Activated naive CD4-positive, alpha-beta T cell treated with anti-CD3 and anti-CD28 coated beads for 36 hours (primary cell): Measurements from ENCODE around the gene EPHA4. TPM values are rescaled to one million over a fixed set of nuclear protein-coding genes. Genes with fewer than 3 reads are reported as not detected.

ENCODE experiments used
- CTCF ChIA-PET: fragments of 350-600 bp; sonication (Branson Sonifier 250); formaldehyde crosslinking; loops from one replicate; lab custom pipeline; 2021; ENCODE audit warnings: antibody characterized with exemption; lab: Charles Lee
- DNase-seq: peaks from one replicate; pipeline ENCODE4 v3.0.0-alpha.2; 2020
- H3K27ac Mint-ChIP-seq: one replicate; pipeline ENCODE4 v1.8.0; 2021; ENCODE audit warnings: mild to moderate bottlenecking, mixed read lengths
- H3K27me3 Mint-ChIP-seq: one replicate; pipeline ENCODE4 v1.8.0; 2021; ENCODE audit warnings: low read depth, mixed read lengths
- H3K36me3 Mint-ChIP-seq: one replicate; pipeline ENCODE4 v1.8.0; 2021; ENCODE audit warnings: low read depth, mixed read lengths
- H3K4me1 Mint-ChIP-seq: one replicate; pipeline ENCODE4 v1.8.0; 2021; ENCODE audit warnings: low read depth, mixed read lengths
- H3K4me3 Mint-ChIP-seq: one replicate; pipeline ENCODE4 v1.8.0; 2021; ENCODE audit warnings: mild to moderate bottlenecking, moderate library complexity, mixed read lengths
- H3K9me3 Mint-ChIP-seq: one replicate; pipeline ENCODE4 v1.8.0; 2021; ENCODE audit warnings: mixed read lengths
- intact Hi-C: fragments of 100-400 bp; cut with micrococcal nuclease; formaldehyde crosslinking; loops from one replicate; pipeline ENCODE4 v1.15.1; 2023
- total RNA-seq, 2 experiments: library from RNA; stranded (reverse); gene quantifications; one replicate each; pipeline ENCODE4 v1.2.3, GENCODE V29; 2021

The EPHA4 gene
- total RNA-seq, 2 experiments from 2014 or later: 1.3 to 3.0 TPM

GRCh38 chr2:221570321-221570935 is 1.7 kb downstream of the EPHA4 start:
- intact Hi-C loops: loop anchor here (2.0 to 10.0 kb wide), 7 partner anchors 40 to 466 kb away; no protein-coding TSS in a partner anchor
- H3K4me3 Mint-ChIP-seq: peak overlapping the region; percentile 83
- peaks cover 46% of the 10 kb centered on the region for H3K27me3 Mint-ChIP-seq
- CTCF ChIA-PET: no interaction called here
- DNase-seq: peak; percentile 34
- H3K4me1 Mint-ChIP-seq: peaks cover 25% of the 10 kb centered on the region
- no peaks in the 10 kb centered on the region for H3K9me3 Mint-ChIP-seq
- no peak overlapping the region for H3K27ac Mint-ChIP-seq
- no peaks in the 10 kb centered on the region for H3K36me3 Mint-ChIP-seq

DNA sequence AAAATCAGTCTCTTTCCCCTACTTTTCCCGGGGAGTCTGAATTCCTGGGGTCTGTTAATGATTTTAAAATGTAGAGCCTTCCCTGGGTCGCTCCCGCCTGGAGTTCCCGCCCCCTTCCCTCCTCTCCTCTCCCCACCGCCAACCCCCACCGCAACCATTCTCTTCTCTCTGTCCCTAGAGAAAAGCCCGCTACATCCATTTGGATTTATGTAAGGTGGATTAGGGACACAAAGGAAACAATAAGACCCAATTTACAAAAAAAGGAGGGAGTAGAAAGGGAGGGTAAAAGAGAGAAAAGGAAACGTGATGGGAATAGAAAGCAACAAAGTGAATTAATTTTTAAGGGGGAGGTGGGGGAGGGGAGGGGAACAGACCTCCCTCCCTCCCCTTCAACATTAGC is 2.2 kb downstream of the EPHA4 start:
- peak overlapping the region; percentile 21 for H3K4me3 Mint-ChIP-seq
- CTCF ChIA-PET: no interaction called here
- no peaks in the 10 kb centered on the region for H3K36me3 Mint-ChIP-seq
- H3K4me1 Mint-ChIP-seq: peaks cover 25% of the 10 kb centered on the region
- DNase-seq: no peak
- intact Hi-C loops: loop anchor here (2.0 to 10.0 kb wide), 7 partner anchors 39 to 465 kb away; no protein-coding TSS in a partner anchor
- peaks cover 45% of the 10 kb centered on the region for H3K27me3 Mint-ChIP-seq
- H3K27ac Mint-ChIP-seq: no peak overlapping the region
- H3K9me3 Mint-ChIP-seq: no peaks in the 10 kb centered on the region

DNA sequence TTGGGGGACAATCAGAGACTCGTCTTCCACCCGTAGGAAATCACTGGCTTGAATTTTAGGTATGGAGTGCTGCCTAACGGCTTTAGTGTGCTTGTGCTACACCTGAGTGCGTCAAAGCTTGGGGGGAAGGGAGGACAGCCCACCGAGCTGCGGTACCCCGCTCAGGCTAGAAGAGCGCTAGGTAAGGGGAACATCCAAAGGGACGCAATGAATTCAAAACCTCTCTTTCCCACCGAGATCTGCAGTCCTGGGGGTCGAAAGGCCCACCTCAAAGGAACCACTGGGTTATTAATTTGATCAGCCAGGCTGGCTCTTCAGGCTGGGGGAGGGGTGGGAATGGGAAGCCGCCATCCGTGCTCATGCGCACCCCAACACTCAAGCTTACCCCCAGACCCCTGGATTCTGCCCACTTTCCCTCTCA is 2.7 kb downstream of the EPHA4 start:
- H3K9me3 Mint-ChIP-seq: no peaks in the 10 kb centered on the region
- H3K36me3 Mint-ChIP-seq: no peaks in the 10 kb centered on the region
- no peak overlapping the region for H3K27ac Mint-ChIP-seq
- H3K4me3 Mint-ChIP-seq: no peak overlapping the region
- CTCF ChIA-PET: no interaction called here
- peaks cover 22% of the 10 kb centered on the region for H3K4me1 Mint-ChIP-seq
- H3K27me3 Mint-ChIP-seq: peaks cover 42% of the 10 kb centered on the region
- no peak for DNase-seq
- intact Hi-C loops: no loop called here

DNA sequence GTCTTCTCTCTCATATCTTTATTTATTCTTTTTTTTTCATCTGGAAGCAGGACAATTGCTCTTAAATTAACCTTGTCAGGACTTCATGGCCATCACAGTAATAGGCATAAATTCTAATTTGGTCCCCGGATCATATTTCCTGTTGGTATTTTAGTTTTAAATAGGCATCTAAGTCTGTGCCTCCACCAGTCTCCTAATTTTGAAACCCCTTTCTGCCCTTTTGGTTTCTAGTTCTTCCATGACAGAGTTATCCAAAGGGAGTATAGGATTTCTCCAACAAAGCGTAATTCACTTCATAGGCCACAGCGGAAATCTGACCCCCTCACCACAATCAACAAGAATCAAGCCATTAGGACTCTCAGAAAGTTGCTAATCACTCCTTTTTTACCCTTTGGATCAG is 3.8 kb downstream of the EPHA4 start:
- intact Hi-C loops: no loop called here
- peaks cover 13% of the 10 kb centered on the region for H3K4me1 Mint-ChIP-seq

DNA sequence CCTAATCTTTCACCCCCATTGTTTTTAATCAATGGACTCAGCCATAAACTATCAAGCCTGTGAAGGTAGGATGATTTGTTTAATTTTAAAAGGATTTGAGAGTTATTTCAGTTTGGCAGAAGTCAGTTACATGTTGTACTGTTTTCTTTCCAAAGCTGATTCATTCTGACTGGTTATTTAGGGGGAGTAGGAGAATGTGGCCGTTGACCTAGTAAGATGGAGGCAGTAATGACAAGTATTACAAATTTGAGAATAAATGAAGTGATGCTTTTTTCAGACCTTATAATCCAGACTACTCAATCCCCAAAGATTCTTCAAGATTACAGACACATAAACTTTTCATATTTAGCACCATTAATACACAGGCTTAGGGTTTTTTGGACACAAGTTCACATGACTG is 4.3 kb downstream of the EPHA4 start:
- H3K4me3 Mint-ChIP-seq: no peak overlapping the region
- H3K27me3 Mint-ChIP-seq: peaks cover 33% of the 10 kb centered on the region
- H3K9me3 Mint-ChIP-seq: no peaks in the 10 kb centered on the region
- CTCF ChIA-PET: interaction anchor here (0.7 kb wide), 1 partner anchor 1118 kb away, joined by 3 read pairs; no protein-coding TSS in a partner anchor
- H3K36me3 Mint-ChIP-seq: peaks cover 4% of the 10 kb centered on the region
- DNase-seq: no peak
- peaks cover 13% of the 10 kb centered on the region for H3K4me1 Mint-ChIP-seq
- H3K27ac Mint-ChIP-seq: no peak overlapping the region
- intact Hi-C loops: no loop called here

More for the DNA sequence above, 3.8 kb downstream of the EPHA4 start:
- CTCF ChIA-PET: interaction anchor here (0.7 kb wide), 1 partner anchor 1117 kb away, joined by 3 read pairs; no protein-coding TSS in a partner anchor
- Mint-ChIP-seq H3K4me3 (no peak overlapping the region), H3K9me3 (no peaks in the 10 kb centered on the region), H3K27me3 (peaks cover 33% of the 10 kb centered on the region), H3K27ac (no peak overlapping the region), H3K36me3 (peaks cover 4% of the 10 kb centered on the region)
- no peak for DNase-seq

DNA sequence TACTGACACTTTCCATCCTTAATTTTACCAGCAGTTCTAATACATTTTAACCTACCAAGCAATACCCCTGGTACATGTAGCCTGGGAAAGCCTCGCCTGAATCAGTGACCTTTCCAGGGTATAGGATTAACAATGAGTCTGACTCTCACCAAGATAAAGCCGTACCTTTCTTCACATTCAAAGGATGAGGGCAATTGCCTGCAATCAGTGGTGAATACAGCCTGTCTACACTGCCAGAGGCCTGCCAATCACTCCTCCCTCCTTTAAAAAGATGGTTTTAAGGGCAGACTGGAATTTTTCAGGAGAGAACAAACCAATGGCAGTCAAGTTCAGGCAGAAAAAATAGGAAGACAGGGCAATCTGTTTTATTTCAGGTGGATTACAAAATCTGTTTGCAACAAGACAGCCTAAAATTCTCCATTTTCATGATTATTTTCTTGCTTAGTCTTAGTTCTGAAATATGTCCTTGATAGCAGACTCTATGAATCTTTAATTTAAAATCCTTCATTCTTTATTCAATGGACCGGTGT is 4.8 kb downstream of the EPHA4 start:
- intact Hi-C loops: no loop called here
- Mint-ChIP-seq H3K27ac (no peak overlapping the region), H3K4me1 (peaks cover 13% of the 10 kb centered on the region), H3K4me3 (no peak overlapping the region), H3K9me3 (no peaks in the 10 kb centered on the region), H3K36me3 (peaks cover 4% of the 10 kb centered on the region), H3K27me3 (peaks cover 33% of the 10 kb centered on the region)
- DNase-seq: no peak
- CTCF ChIA-PET: interaction anchor here (0.7 kb wide), 1 partner anchor 1118 kb away, joined by 3 read pairs; no protein-coding TSS in a partner anchor

GRCh38 chr2:221563270-221563985 is 8.7 kb downstream of the EPHA4 start:
- Mint-ChIP-seq H3K27me3 (peaks cover 12% of the 10 kb centered on the region), H3K27ac (no peak overlapping the region), H3K9me3 (no peaks in the 10 kb centered on the region), H3K4me1 (peaks cover 8% of the 10 kb centered on the region), H3K4me3 (no peak overlapping the region), H3K36me3 (peaks cover 6% of the 10 kb centered on the region)
- CTCF ChIA-PET: interaction anchor here (0.6 kb wide), 1 partner anchor 29 kb away, joined by 3 read pairs; no protein-coding TSS in a partner anchor
- no peak for DNase-seq
- intact Hi-C loops: no loop called here

DNA sequence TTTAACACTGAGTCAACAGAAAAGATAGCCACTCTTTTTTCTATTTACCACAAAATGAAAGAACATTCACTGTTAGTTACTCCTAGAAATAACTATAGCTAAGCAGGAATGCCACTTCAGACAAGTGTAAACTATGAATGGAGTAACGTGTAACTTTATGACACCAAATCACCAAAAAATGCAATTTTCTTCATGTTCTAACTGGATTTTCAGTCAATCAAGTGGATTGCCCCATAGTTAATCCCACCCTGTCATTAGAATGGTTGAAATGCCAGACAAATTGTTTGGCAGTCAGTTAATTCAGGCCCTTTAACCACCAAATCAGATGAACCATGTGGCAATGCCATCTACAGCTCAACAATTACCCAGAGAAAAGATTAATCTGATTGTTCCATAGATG is 9.9 kb downstream of the EPHA4 start:
- H3K9me3 Mint-ChIP-seq: no peaks in the 10 kb centered on the region
- CTCF ChIA-PET: interaction anchor here (0.6 kb wide), 1 partner anchor 1867 kb away, joined by 5 read pairs; no protein-coding TSS in a partner anchor
- no peak overlapping the region for H3K27ac Mint-ChIP-seq
- H3K36me3 Mint-ChIP-seq: peaks cover 6% of the 10 kb centered on the region
- peaks cover 9% of the 10 kb centered on the region for H3K27me3 Mint-ChIP-seq
- intact Hi-C loops: no loop called here
- DNase-seq: no peak
- no peak overlapping the region for H3K4me3 Mint-ChIP-seq
- peaks cover 12% of the 10 kb centered on the region for H3K4me1 Mint-ChIP-seq

DNA sequence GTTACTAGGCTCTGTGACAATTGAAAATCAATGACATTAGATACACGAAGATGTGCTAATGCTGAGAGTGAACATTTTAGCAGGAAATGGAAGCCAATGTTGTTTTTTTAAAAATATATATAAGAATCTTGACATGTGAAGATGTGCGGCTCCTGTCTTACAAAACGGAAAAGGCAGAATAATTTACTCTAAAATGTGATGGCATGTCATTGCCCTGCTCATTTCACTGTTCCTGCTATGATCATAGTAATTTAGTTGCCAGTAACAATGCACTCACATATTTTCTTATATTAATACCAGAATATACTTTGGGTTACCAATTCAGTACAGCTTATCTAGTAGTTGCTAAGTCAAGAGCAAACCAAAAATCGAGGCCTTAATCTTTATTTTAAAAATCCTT is 10.3 kb downstream of the EPHA4 start:
- H3K27ac Mint-ChIP-seq: no peak overlapping the region
- DNase-seq: no peak
- H3K9me3 Mint-ChIP-seq: no peaks in the 10 kb centered on the region
- H3K27me3 Mint-ChIP-seq: peaks cover 6% of the 10 kb centered on the region
- H3K36me3 Mint-ChIP-seq: peaks cover 6% of the 10 kb centered on the region
- H3K4me3 Mint-ChIP-seq: no peak overlapping the region
- H3K4me1 Mint-ChIP-seq: peaks cover 14% of the 10 kb centered on the region
- intact Hi-C loops: no loop called here
- CTCF ChIA-PET: interaction anchor here (0.6 kb wide), 1 partner anchor 1867 kb away, joined by 5 read pairs; no protein-coding TSS in a partner anchor

- Mint-ChIP-seq H3K27ac (no peak overlapping the region), H3K4me1 (peaks cover 23% of the 10 kb centered on the region)
These were observed 12.1 kb downstream of the EPHA4 start for GRCh38 chr2:221559991-221560390.

DNA sequence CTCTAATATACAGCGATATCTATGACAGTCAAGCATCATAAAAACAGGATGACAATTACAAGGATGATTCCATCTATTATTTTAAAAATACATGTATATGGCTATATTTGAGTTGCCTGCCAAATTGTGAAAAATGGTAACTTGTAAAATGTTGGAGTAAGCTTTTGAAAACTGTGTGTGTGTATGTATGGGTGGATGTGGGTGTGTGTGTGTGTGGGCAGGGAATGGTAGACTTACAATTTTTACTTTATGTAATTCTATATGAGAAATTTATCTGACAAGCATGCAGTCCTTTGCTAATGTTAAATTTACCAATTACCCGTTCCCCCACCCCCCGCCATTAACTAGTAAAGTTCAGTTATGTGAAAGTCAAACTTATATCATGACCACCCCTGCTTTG is 14.0 kb downstream of the EPHA4 start:
- Mint-ChIP-seq H3K27ac (no peak overlapping the region), H3K4me1 (peaks cover 25% of the 10 kb centered on the region), H3K36me3 (peaks cover 2% of the 10 kb centered on the region), H3K27me3 (no peaks in the 10 kb centered on the region), H3K9me3 (no peaks in the 10 kb centered on the region), H3K4me3 (no peak overlapping the region)
- CTCF ChIA-PET: no interaction called here
- intact Hi-C loops: no loop called here
- no peak for DNase-seq

More at GRCh38 chr2:221559991-221560390, 12.1 kb downstream of the EPHA4 start:
- Mint-ChIP-seq H3K9me3 (no peaks in the 10 kb centered on the region), H3K36me3 (peaks cover 6% of the 10 kb centered on the region), H3K27me3 (peaks cover 3% of the 10 kb centered on the region), H3K4me3 (no peak overlapping the region)
- DNase-seq: no peak
- CTCF ChIA-PET: no interaction called here
- intact Hi-C loops: no loop called here

DNA sequence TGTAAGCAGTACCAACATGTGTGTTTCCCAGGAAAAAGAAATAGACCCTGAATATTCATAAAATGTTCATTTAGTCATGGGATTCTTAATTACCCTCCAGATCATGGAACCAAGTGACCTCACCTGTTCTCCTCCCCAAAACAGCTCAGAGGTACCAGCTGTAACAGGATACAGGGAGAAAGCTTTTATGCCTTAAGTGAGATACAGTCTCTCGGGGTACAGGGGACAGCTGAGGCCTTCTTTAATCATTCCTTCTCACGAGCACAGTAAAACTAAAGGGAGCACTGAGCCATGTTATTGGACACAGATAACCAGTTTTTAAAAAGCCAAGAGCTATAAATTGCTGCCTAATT is 16.6 kb downstream of the EPHA4 start:
- no peaks in the 10 kb centered on the region for H3K27me3 Mint-ChIP-seq
- peaks cover 23% of the 10 kb centered on the region for H3K4me1 Mint-ChIP-seq
- H3K36me3 Mint-ChIP-seq: peaks cover 2% of the 10 kb centered on the region
- H3K9me3 Mint-ChIP-seq: no peaks in the 10 kb centered on the region
- intact Hi-C loops: loop anchor here (1.0 kb wide), 2 partner anchors 9 to 37 kb away; no protein-coding TSS in a partner anchor
- peak overlapping the region; percentile 12 for H3K4me3 Mint-ChIP-seq
- CTCF ChIA-PET: no interaction called here
- DNase-seq: no peak
- peak overlapping the region; percentile 46 for H3K27ac Mint-ChIP-seq
